Heart left ventricle (tissue), 16 donors: Measurements from ENCODE around the gene SNRNP35. TPM values are rescaled to one million over a fixed set of nuclear protein-coding genes. Genes with fewer than 3 reads are reported as not detected.

ENCODE experiments used
- ATAC-seq, 4 donors: fragments of 200-7000 bp; cut with Tn5 transposase; one replicate each; pipeline ENCODE4 v1.9.1; 2020 to 2022; ENCODE audit warnings: moderate library complexity in 4 of 4, mild to moderate bottlenecking in 3 of 4, moderate number of reproducible peaks in 1 of 4
- DNase-seq, 5 donors: peaks; one replicate each; pipeline ENCODE4 v3.0.0-alpha.2; 2020
- H3K27ac ChIP-seq, 12 donors: fragments of 200-600 bp; sonication (generic) in 4 of 12; one replicate each; pipeline versions ENCODE4 v1.5.0 to v1.8.0; 2016 to 2022; ENCODE audit warnings: mild to moderate bottlenecking in 2 of 12
- H3K27me3 ChIP-seq, 9 donors: fragments of 200-600 bp; sonication (generic) in 2 of 9; one replicate each; pipeline versions ENCODE4 v1.5.1 to v1.8.0; 2016 to 2022; ENCODE audit warnings: mild to moderate bottlenecking in 3 of 9
- H3K36me3 ChIP-seq, 9 donors: fragments of 200-600 bp; sonication (generic) in 2 of 9; one replicate each; pipeline versions ENCODE4 v1.5.0 to v1.8.0; 2018 to 2022; ENCODE audit warnings: mild to moderate bottlenecking in 2 of 9
- H3K4me1 ChIP-seq, 12 donors: fragments of 200-600 bp; sonication (generic) in 4 of 12; one replicate each; pipeline versions ENCODE4 v1.5.0 to v1.8.0; 2016 to 2022; ENCODE audit warnings: mild to moderate bottlenecking in 3 of 12
- H3K4me3 ChIP-seq, 12 donors: fragments of 200-600 bp; sonication (generic) in 4 of 12; one replicate each; pipeline versions ENCODE4 v1.5.0 to v1.8.0; 2017 to 2022; ENCODE audit warnings: mild to moderate bottlenecking in 9 of 12, moderate library complexity in 4 of 12
- H3K9me3 ChIP-seq, 12 donors: fragments of 200-600 bp; sonication (generic) in 4 of 12; one replicate each; pipeline versions ENCODE4 v1.5.0 to v1.8.0; 2016 to 2022; ENCODE audit warnings: mild to moderate bottlenecking in 1 of 12
- CTCF ChIP-seq, 12 donors: fragments of 200-600 bp; sonication (generic) in 4 of 12; IDR thresholded peaks; one replicate each; pipeline versions ENCODE4 v1.5.0 to v1.8.0; 2018 to 2022; ENCODE audit warnings: antibody characterized with exemption in 12 of 12, mild to moderate bottlenecking in 5 of 12
- POLR2A ChIP-seq, 2 donors: fragments of 450-650 bp; IDR thresholded peaks; one replicate each; pipeline ENCODE4 v1.6.1; 2017; ENCODE audit warnings: antibody characterized with exemption in 2 of 2, mild to moderate bottlenecking in 2 of 2, moderate library complexity in 2 of 2
- WGBS, 4 donors: extraction: QIAGEN DNeasy Blood & Tissue Kit in 2 of 4; methylation state at CpG; one replicate each; pipeline versions ENCODE4 v1.1.5 to v1.1.7; 2013 to 2018; 5-methylcytosine and 5-hydroxymethylcytosine counted together
- intact Hi-C, 10 donors: fragments of 100-400 bp; cut with DNase I; formaldehyde crosslinking; loops; one replicate each; pipeline versions ENCODE4 v1.11.1 to v1.14.2; 2022
- polyA plus RNA-seq, 2 donors: library from polyadenylated mRNA; stranded (reverse); fragments of 200-250 nt; gene quantifications; one replicate each; pipeline ENCODE4 v1.2.3, GENCODE V29; 2013
- total RNA-seq, 9 donors: library from RNA; depleted of rRNA in 2 of 9; stranded (reverse); fragments of >200 nt in 2 of 9; fragmentation: NEBNext Ultra II Directional in 3 of 9; extraction: Animal tissue kit (Norgen Biotek cat#: 25700) in 3 of 9; gene quantifications; one replicate each; pipeline versions ENCODE4 v1.1.0 to v1.2.4, GENCODE V29; 2016 to 2023
- donor health status: ischemic (EF 13 %, LVEDD 7.1; RV severe dilation, severe dysfunction).
- donor health status: healthy with polysubstance abuse.
- donor health status: DM: no; HTN: yes; CAD: no.
- donor health status: DM: no; HTN: no; CAD: no.
- donor health status: ischemic (EF 25% LVEDD 6.9; RV normal size, moderate dysfunction).
- donor health status: ischemic (EF 25% LVEDD 5.7; RV mildly dilated, moderate dysfunction).
- donor health status: healthy.
- donor health status: DM: yes; HTN: yes; CAD: no.
- donor health status: ischemic (EF 35%, LVEDD 5.7; RV mildly dilated, moderate dysfunction).
- donor health status: nonischemic (EF 11% LVEDD 7.7; RV severe dilation, severe dysfunction).
- donor health status: DM: yes; HTN: yes; CAD: no.
- donor health status: PGD.
- donor health status: ischemic (EF 29% LVEDD 5.4; RV normal size, mild dysfunction).
- donor health status: nonischemic (EF 23%, LVEDD 6.1; RV moderate dilation, normal function).

Gene SNRNP35
- total and polyA plus RNA-seq, 11 donors = 18.5 to 72.8 (median 22.0) TPM

- Histone ChIP-seq H3K27me3 (no peaks in the 10 kb centered on the region), H3K36me3 (peaks cover 0 to 56% (median 33%) of the 10 kb centered on the region in 9 donors), H3K4me1 (peaks cover 0 to 21% (median 6%) of the 10 kb centered on the region in 12 donors), H3K27ac (peak overlapping the region in 9 of 12 donors; percentile 3 to 72 (median 61)), H3K4me3 (no peak overlapping the region), H3K9me3 (no peaks in the 10 kb centered on the region)
- WGBS, 4 donors = 85 to 91% (median 88%) methylated on average over 12 to 18 of the region's 18 CpGs
- TF ChIP-seq CTCF (IDR thresholded peaks at IDR 0.05) (no peak), POLR2A (IDR thresholded peaks at IDR 0.05) (no peak)
- peak in 1 of 5 donors; percentile 54 for DNase-seq
- intact Hi-C loops = no loop called here
- ATAC-seq = peak; percentile 28 to 73 (median 40)
Observed at GRCh38 chr12:123494124-123494851, 36.3 kb downstream of the SNRNP35 start.

- no peak for ATAC-seq
- intact Hi-C loops = no loop called here
- DNase-seq = no peak
- H3K36me3 ChIP-seq = peaks cover 0 to 61% (median 34%) of the 10 kb centered on the region in 9 donors
- TF ChIP-seq POLR2A (IDR thresholded peaks at IDR 0.05) (no peak), CTCF (IDR thresholded peaks at IDR 0.05) (no peak)
- no peaks in the 10 kb centered on the region for H3K27me3 ChIP-seq
- no peak overlapping the region for H3K4me3 ChIP-seq
- H3K4me1 ChIP-seq = peaks cover 0 to 17% (median 3%) of the 10 kb centered on the region in 12 donors
- WGBS, 4 donors = 95 to 97% (median 96%) methylated on average over 7 of the region's 7 CpGs
- H3K27ac ChIP-seq = no peak overlapping the region
- no peaks in the 10 kb centered on the region for H3K9me3 ChIP-seq
Observed at GRCh38 chr12:123497065-123497464, 39.1 kb downstream of the SNRNP35 start.

GRCh38 chr12:123498126-123498825 lies 40.3 kb downstream of the SNRNP35 start:
- H3K9me3 ChIP-seq = no peaks in the 10 kb centered on the region
- TF ChIP-seq POLR2A (IDR thresholded peaks at IDR 0.05) (no peak), CTCF (IDR thresholded peaks at IDR 0.05) (no peak)
- intact Hi-C loops = no loop called here
- peaks cover 0 to 61% (median 34%) of the 10 kb centered on the region in 9 donors for H3K36me3 ChIP-seq
- 91 to 96% (median 95%) methylated on average over 13 of the region's 13 CpGs for WGBS, 4 donors
- no peaks in the 10 kb centered on the region for H3K27me3 ChIP-seq
- H3K27ac ChIP-seq = no peak overlapping the region
- peaks cover 0 to 9% (median 0%) of the 10 kb centered on the region in 12 donors for H3K4me1 ChIP-seq
- H3K4me3 ChIP-seq = no peak overlapping the region
- no peak for DNase-seq
- no peak for ATAC-seq

GRCh38 chr12:123499332-123499731 lies 41.4 kb downstream of the SNRNP35 start:
- intact Hi-C loops = no loop called here
- WGBS, 4 donors = 89 to 95% (median 92%) methylated on average over 16 of the region's 16 CpGs
- TF ChIP-seq POLR2A (IDR thresholded peaks at IDR 0.05) (no peak), CTCF (IDR thresholded peaks at IDR 0.05) (no peak)
- Histone ChIP-seq H3K27ac (no peak overlapping the region), H3K27me3 (no peaks in the 10 kb centered on the region), H3K4me1 (peaks cover 0 to 8% (median 0%) of the 10 kb centered on the region in 12 donors), H3K4me3 (no peak overlapping the region), H3K36me3 (peaks cover 0 to 65% (median 34%) of the 10 kb centered on the region in 9 donors), H3K9me3 (no peaks in the 10 kb centered on the region)
- ATAC-seq = no peak
- no peak for DNase-seq
